HepG2 (cell line): ENCODE results near the gene KCNQ2. TPM values are rescaled to one million over a fixed set of nuclear protein-coding genes. Genes with fewer than 3 reads are reported as not detected.

ENCODE experiments used
- HOXD1 ChIP-seq: sonication (generic); formaldehyde crosslinking; IDR thresholded peaks from 2 replicates; pipeline ENCODE4 v1.5.0; 2020; ENCODE audit warnings: missing genetic modification reagents
- KDM2A ChIP-seq: sonication (generic); formaldehyde crosslinking; IDR thresholded peaks from 2 replicates; pipeline ENCODE4 v1.4.0; 2020; ENCODE audit warnings: low read depth, missing genetic modification reagents, borderline replicate concordance
- ZNF790 ChIP-seq: sonication (generic); formaldehyde crosslinking; IDR thresholded peaks from 2 replicates; pipeline ENCODE4 v1.8.0; 2022; ENCODE audit warnings: missing genetic modification reagents, mild to moderate bottlenecking, borderline replicate concordance
- polyA plus RNA-seq, 8 experiments: library from polyadenylated mRNA; depleted of rRNA in 3 of 8; stranded (reverse) in 7 of 8; unstranded in 1 of 8; fragments of >200 nt; fragmentation: Illumina TruSeq in 4 of 8; extraction: Trizol in 4 of 8; gene quantifications; 2 replicates each; pipeline versions ENCODE4 v1.2.1 to v1.2.3, GENCODE V29; 2011 to 2016; ENCODE audit warnings: low read depth in 4 of 8, missing spikeins in 1 of 8, mixed read lengths in 1 of 8; ENCODE audit not compliant: insufficient read depth in 1 of 8
- total RNA-seq, 5 experiments: library from RNA; depleted of rRNA; stranded (reverse); fragments of >200 nt; fragmentation: Illumina TruSeq; extraction: Trizol; gene quantifications; 2 replicates each; pipeline ENCODE4 v1.2.3, GENCODE V29; 2016; ENCODE audit warnings: low read depth in 1 of 5
- TF ChIP-seq, protein P1 (sequence below): sonication (generic); formaldehyde crosslinking; IDR thresholded peaks from 2 replicates; pipeline ENCODE4 v1.4.0; 2020; ENCODE audit warnings: missing genetic modification reagents
- TF ChIP-seq, protein P2 (sequence below): sonication (generic); formaldehyde crosslinking; IDR thresholded peaks from 2 replicates; pipeline ENCODE4 v1.5.0; 2020; ENCODE audit warnings: missing genetic modification reagents
- TF ChIP-seq, protein P3 (sequence below): sonication (generic); formaldehyde crosslinking; conservative IDR thresholded peaks from 2 replicates; pipeline ENCODE4 v1.8.1; 2023; ENCODE audit warnings: missing genetic modification reagents

KCNQ2 gene
- total and polyA plus RNA-seq, 2 of the 13 experiments (the other 11 are each of a cell fraction or from before 2014, with no cell fraction given) = not detected

DNA sequence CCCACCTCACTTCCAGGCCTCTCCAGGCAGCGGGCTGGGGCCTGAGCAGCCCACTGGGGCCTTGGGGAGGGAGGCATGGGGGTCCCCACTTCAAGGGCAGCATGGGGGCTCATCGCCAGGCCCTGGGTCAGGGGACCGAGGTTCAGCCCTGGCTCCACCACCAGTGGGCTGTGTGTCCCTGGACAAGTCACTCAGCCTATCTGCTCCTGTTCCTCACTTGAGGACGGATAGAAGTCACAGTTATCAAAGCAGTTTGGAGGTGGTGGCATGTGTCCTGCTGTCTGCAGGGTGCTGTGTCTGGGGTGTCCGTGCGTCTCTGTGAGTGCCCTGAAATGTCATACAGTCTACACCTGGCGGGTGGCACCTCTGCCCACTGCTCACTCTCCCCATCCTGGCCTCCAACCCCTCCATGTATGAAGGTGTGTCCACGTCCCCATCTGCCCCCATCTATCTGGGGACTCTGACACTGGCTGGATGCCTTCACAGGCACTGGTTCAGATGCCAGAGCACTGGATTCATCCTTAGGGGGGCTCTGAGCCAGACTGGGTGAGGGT, 22.8 kb upstream of the KCNQ2 start (continued):
- TF ChIP-seq, protein P1, sequence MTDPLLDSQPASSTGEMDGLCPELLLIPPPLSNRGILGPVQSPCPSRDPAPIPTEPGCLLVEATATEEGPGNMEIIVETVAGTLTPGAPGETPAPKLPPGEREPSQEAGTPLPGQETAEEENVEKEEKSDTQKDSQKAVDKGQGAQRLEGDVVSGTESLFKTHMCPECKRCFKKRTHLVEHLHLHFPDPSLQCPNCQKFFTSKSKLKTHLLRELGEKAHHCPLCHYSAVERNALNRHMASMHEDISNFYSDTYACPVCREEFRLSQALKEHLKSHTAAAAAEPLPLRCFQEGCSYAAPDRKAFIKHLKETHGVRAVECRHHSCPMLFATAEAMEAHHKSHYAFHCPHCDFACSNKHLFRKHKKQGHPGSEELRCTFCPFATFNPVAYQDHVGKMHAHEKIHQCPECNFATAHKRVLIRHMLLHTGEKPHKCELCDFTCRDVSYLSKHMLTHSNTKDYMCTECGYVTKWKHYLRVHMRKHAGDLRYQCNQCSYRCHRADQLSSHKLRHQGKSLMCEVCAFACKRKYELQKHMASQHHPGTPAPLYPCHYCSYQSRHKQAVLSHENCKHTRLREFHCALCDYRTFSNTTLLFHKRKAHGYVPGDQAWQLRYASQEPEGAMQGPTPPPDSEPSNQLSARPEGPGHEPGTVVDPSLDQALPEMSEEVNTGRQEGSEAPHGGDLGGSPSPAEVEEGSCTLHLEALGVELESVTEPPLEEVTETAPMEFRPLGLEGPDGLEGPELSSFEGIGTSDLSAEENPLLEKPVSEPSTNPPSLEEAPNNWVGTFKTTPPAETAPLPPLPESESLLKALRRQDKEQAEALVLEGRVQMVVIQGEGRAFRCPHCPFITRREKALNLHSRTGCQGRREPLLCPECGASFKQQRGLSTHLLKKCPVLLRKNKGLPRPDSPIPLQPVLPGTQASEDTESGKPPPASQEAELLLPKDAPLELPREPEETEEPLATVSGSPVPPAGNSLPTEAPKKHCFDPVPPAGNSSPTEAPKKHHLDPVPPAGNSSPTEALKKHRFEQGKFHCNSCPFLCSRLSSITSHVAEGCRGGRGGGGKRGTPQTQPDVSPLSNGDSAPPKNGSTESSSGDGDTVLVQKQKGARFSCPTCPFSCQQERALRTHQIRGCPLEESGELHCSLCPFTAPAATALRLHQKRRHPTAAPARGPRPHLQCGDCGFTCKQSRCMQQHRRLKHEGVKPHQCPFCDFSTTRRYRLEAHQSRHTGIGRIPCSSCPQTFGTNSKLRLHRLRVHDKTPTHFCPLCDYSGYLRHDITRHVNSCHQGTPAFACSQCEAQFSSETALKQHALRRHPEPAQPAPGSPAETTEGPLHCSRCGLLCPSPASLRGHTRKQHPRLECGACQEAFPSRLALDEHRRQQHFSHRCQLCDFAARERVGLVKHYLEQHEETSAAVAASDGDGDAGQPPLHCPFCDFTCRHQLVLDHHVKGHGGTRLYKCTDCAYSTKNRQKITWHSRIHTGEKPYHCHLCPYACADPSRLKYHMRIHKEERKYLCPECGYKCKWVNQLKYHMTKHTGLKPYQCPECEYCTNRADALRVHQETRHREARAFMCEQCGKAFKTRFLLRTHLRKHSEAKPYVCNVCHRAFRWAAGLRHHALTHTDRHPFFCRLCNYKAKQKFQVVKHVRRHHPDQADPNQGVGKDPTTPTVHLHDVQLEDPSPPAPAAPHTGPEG (CRISPR knock-in tag) = no peak
- TF ChIP-seq, protein P2, sequence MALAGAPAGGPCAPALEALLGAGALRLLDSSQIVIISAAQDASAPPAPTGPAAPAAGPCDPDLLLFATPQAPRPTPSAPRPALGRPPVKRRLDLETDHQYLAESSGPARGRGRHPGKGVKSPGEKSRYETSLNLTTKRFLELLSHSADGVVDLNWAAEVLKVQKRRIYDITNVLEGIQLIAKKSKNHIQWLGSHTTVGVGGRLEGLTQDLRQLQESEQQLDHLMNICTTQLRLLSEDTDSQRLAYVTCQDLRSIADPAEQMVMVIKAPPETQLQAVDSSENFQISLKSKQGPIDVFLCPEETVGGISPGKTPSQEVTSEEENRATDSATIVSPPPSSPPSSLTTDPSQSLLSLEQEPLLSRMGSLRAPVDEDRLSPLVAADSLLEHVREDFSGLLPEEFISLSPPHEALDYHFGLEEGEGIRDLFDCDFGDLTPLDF (CRISPR knock-in tag) = no peak
- TF ChIP-seq KDM2A (CRISPR knock-in tag) (no peak), ZNF790 (no peak), HOXD1 (CRISPR knock-in tag) (no peak)
- TF ChIP-seq, protein P3, sequence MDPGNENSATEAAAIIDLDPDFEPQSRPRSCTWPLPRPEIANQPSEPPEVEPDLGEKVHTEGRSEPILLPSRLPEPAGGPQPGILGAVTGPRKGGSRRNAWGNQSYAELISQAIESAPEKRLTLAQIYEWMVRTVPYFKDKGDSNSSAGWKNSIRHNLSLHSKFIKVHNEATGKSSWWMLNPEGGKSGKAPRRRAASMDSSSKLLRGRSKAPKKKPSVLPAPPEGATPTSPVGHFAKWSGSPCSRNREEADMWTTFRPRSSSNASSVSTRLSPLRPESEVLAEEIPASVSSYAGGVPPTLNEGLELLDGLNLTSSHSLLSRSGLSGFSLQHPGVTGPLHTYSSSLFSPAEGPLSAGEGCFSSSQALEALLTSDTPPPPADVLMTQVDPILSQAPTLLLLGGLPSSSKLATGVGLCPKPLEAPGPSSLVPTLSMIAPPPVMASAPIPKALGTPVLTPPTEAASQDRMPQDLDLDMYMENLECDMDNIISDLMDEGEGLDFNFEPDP (CRISPR knock-in tag) = no peak
- TF ChIP-seq, all 625 proteins: peak for 3
